GM23338 (cell line): ENCODE measurements around the gene ZBTB49.

Experiments
- CREB1 ChIP-seq: fragments of 250-450 bp; sonication (Bioruptor Pico); IDR thresholded peaks from 2 replicates; pipeline ENCODE4 v1.5.0; 2020; ENCODE audit warnings: low read depth, mild to moderate bottlenecking, moderate library complexity
- EZH2 ChIP-seq: fragments of 200-600 bp; sonication (generic); IDR thresholded peaks from one replicate; pipeline ENCODE4 v1.8.0; 2017; ENCODE audit warnings: antibody characterized with exemption, mild to moderate bottlenecking, low read depth; ENCODE audit not compliant: unreplicated experiment
- EZH2phosphoT487 ChIP-seq: fragments of 200-600 bp; sonication (generic); IDR thresholded peaks from one replicate; pipeline ENCODE4 v1.8.1; 2018; ENCODE audit warnings: antibody characterized with exemption; ENCODE audit not compliant: unreplicated experiment
- JUNB ChIP-seq: IDR thresholded peaks from one replicate; pipeline ENCODE4 v1.6.1; 2016; ENCODE audit warnings: antibody characterized with exemption; ENCODE audit not compliant: unreplicated experiment
- NANOG ChIP-seq: IDR thresholded peaks from 2 replicates; pipeline ENCODE4 v1.6.1; 2016; ENCODE audit warnings: antibody characterized with exemption, borderline replicate concordance
- POLR2AphosphoS5 ChIP-seq: IDR thresholded peaks from 2 replicates; pipeline ENCODE4 v1.6.1; 2016; ENCODE audit warnings: antibody characterized with exemption, low read depth
- STAT1 ChIP-seq: IDR thresholded peaks from one replicate; pipeline ENCODE4 v1.6.1; 2016; ENCODE audit warnings: antibody characterized with exemption; ENCODE audit not compliant: unreplicated experiment
- ZNF114 ChIP-seq: fragments of 250-450 bp; sonication (Bioruptor Pico); IDR thresholded peaks from 2 replicates; pipeline ENCODE4 v1.5.0; 2020; ENCODE audit warnings: mild to moderate bottlenecking, moderate library complexity
- TF ChIP-seq, protein P1 (sequence below), 2 experiments: fragments of 200-600 bp in 1 of 2; sonication (generic) in 1 of 2; conservative IDR thresholded peaks; 2 replicates each; pipeline versions ENCODE4 v1.5.1 to v1.6.1; 2016 to 2017; ENCODE audit warnings: antibody characterized with exemption in 2 of 2, low read depth in 2 of 2, mild to moderate bottlenecking in 2 of 2, moderate library complexity in 1 of 2
- TF ChIP-seq, protein P2 (sequence below): IDR thresholded peaks from one replicate; pipeline ENCODE4 v1.6.1; 2018; ENCODE audit warnings: antibody characterized with exemption; ENCODE audit not compliant: unreplicated experiment

DNA sequence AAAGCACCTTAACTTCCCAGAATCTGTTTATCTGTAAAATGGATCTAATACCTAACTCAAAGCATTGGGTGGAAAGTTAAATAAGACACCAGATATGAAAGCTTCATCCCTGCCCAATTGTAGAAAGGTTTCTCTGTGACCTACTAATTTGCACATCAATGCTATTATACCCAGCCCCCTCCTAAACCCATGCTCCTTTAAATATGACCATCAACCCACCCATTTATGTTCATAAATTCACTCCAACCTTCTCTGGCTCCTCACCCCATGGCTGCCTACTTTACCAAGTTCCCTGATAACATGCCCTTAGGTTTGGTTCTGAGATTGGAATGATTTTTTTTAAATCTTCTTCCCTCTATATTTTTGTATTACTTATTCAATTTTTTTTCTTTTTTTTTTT is 2.0 kb upstream of the ZBTB49 start:
- TF ChIP-seq, protein P1, sequence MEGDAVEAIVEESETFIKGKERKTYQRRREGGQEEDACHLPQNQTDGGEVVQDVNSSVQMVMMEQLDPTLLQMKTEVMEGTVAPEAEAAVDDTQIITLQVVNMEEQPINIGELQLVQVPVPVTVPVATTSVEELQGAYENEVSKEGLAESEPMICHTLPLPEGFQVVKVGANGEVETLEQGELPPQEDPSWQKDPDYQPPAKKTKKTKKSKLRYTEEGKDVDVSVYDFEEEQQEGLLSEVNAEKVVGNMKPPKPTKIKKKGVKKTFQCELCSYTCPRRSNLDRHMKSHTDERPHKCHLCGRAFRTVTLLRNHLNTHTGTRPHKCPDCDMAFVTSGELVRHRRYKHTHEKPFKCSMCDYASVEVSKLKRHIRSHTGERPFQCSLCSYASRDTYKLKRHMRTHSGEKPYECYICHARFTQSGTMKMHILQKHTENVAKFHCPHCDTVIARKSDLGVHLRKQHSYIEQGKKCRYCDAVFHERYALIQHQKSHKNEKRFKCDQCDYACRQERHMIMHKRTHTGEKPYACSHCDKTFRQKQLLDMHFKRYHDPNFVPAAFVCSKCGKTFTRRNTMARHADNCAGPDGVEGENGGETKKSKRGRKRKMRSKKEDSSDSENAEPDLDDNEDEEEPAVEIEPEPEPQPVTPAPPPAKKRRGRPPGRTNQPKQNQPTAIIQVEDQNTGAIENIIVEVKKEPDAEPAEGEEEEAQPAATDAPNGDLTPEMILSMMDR (conservative IDR thresholded peaks at IDR 0.05; ENCODE audit: low read depth in 2 of 2) = no peak
- no peak for TF ChIP-seq EZH2
- no peak for TF ChIP-seq JUNB
- TF ChIP-seq, protein P2, sequence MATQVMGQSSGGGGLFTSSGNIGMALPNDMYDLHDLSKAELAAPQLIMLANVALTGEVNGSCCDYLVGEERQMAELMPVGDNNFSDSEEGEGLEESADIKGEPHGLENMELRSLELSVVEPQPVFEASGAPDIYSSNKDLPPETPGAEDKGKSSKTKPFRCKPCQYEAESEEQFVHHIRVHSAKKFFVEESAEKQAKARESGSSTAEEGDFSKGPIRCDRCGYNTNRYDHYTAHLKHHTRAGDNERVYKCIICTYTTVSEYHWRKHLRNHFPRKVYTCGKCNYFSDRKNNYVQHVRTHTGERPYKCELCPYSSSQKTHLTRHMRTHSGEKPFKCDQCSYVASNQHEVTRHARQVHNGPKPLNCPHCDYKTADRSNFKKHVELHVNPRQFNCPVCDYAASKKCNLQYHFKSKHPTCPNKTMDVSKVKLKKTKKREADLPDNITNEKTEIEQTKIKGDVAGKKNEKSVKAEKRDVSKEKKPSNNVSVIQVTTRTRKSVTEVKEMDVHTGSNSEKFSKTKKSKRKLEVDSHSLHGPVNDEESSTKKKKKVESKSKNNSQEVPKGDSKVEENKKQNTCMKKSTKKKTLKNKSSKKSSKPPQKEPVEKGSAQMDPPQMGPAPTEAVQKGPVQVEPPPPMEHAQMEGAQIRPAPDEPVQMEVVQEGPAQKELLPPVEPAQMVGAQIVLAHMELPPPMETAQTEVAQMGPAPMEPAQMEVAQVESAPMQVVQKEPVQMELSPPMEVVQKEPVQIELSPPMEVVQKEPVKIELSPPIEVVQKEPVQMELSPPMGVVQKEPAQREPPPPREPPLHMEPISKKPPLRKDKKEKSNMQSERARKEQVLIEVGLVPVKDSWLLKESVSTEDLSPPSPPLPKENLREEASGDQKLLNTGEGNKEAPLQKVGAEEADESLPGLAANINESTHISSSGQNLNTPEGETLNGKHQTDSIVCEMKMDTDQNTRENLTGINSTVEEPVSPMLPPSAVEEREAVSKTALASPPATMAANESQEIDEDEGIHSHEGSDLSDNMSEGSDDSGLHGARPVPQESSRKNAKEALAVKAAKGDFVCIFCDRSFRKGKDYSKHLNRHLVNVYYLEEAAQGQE = no peak
- no peak for TF ChIP-seq CREB1 (CRISPR knock-in tag)
- no peak for TF ChIP-seq NANOG
- no peak for TF ChIP-seq EZH2phosphoT487
- TF ChIP-seq ZNF114 (CRISPR knock-in tag) = no peak
- no peak for TF ChIP-seq STAT1
- no peak for TF ChIP-seq POLR2AphosphoS5
